ENCODE data around the gene ENOX1. TPM values are rescaled to one million over a fixed set of nuclear protein-coding genes. Genes with fewer than 3 reads are reported as not detected.

ENOX1 gene
- total RNA-seq, 4 donors from 2014 or later, result 0.25 to 0.52 (median 0.33) TPM

DNA sequence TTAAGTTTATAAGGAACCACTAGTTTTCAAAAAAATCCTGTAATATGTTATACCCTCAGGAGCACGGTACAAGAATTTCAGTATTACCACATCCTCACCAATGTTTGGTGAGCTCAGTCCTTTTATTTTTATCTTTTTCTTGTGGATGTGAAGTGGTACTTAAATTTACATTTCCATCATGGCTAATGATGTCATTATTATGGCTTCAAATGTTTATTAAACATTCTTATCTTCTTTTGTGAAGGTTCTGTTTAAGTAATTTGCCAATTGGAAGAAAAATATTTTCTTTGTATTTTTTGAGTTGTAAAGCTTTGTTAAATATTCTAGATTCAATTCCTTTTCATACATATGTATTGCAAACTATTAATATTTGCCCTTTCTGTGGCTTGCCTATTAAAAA is 291.0 kb downstream of the ENOX1 start:
- Histone ChIP-seq H3K27ac (no peak overlapping the region), H3K27me3 (no peaks in the 10 kb centered on the region), H3K4me1 (no peaks in the 10 kb centered on the region), H3K4me3 (no peak overlapping the region), H3K36me3 (no peaks in the 10 kb centered on the region), H3K9me3 (no peaks in the 10 kb centered on the region)
- no peak for DNase-seq (ENCODE audit: low spot score in 2 of 2)
- TF ChIP-seq, protein P1, sequence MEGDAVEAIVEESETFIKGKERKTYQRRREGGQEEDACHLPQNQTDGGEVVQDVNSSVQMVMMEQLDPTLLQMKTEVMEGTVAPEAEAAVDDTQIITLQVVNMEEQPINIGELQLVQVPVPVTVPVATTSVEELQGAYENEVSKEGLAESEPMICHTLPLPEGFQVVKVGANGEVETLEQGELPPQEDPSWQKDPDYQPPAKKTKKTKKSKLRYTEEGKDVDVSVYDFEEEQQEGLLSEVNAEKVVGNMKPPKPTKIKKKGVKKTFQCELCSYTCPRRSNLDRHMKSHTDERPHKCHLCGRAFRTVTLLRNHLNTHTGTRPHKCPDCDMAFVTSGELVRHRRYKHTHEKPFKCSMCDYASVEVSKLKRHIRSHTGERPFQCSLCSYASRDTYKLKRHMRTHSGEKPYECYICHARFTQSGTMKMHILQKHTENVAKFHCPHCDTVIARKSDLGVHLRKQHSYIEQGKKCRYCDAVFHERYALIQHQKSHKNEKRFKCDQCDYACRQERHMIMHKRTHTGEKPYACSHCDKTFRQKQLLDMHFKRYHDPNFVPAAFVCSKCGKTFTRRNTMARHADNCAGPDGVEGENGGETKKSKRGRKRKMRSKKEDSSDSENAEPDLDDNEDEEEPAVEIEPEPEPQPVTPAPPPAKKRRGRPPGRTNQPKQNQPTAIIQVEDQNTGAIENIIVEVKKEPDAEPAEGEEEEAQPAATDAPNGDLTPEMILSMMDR (IDR thresholded peaks at IDR 0.05), result no peak
- TF ChIP-seq EP300 (IDR thresholded peaks at IDR 0.05), result no peak
- TF ChIP-seq POLR2AphosphoS5 (IDR thresholded peaks at IDR 0.05), result no peak
- no peak for TF ChIP-seq POLR2A (IDR thresholded peaks at IDR 0.05)
- 84% methylated on average over 1 of the region's 1 CpG for WGBS

DNA sequence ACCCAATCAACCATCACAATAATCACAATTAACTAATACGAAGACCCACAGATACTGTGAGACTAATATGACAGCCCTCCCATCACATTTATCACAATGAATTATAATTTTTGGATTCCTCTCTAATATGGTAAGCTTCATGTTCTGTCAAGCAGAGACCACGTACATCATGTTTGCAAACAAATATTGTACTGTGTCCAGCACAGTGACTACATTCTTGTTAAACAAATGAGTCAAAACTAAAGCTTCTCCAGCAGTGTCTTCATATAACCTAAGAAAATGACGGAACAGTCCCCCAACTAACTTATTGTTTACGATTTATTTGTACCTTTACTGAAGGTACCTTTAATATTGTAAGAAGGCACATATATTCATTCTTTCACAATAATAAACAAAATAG is 292.6 kb downstream of the ENOX1 start:
- WGBS, result 85% methylated on average over 4 of the region's 4 CpGs

DNA sequence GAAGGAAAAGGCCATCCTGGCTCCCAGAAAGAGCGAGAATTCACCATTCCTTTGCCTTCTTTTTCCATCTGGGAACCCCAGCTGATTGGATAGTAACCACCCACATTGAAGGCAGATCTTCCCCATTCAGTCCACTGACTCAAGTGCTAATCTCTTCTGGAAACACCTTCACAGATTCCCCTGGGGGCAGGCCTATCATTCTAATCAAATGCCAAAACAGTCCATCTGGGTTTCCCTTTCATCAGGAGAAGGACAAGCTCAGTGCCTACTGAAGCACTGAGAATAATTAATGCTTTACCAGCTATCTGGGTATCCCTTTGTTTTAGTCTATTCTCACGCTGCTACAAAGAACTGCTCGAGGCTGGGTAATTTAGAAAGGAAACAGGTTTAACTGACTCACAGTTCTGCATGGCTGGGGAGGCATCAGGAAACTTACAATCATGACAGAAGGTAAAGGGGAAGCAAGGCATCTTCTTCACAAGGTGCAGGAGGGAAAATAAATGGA is 293.2 kb downstream of the ENOX1 start:
- 82% methylated on average over 3 of the region's 3 CpGs for WGBS
- no peaks in the 10 kb centered on the region for H3K36me3 ChIP-seq
- H3K4me3 ChIP-seq, result no peak overlapping the region
- DNase-seq (ENCODE audit: low spot score in 2 of 2), result no peak
- no peaks in the 10 kb centered on the region for H3K9me3 ChIP-seq
- no peak overlapping the region for H3K27ac ChIP-seq
- TF ChIP-seq, protein P1 (IDR thresholded peaks at IDR 0.05), result no peak
- no peak for TF ChIP-seq POLR2AphosphoS5 (IDR thresholded peaks at IDR 0.05)
- no peak for TF ChIP-seq EP300 (IDR thresholded peaks at IDR 0.05)
- TF ChIP-seq POLR2A (IDR thresholded peaks at IDR 0.05), result no peak
- no peaks in the 10 kb centered on the region for H3K27me3 ChIP-seq
- H3K4me1 ChIP-seq, result no peaks in the 10 kb centered on the region

More for the DNA sequence above, 292.6 kb downstream of the ENOX1 start:
- Histone ChIP-seq H3K36me3 (no peaks in the 10 kb centered on the region), H3K4me3 (no peak overlapping the region), H3K27ac (no peak overlapping the region), H3K27me3 (no peaks in the 10 kb centered on the region), H3K9me3 (no peaks in the 10 kb centered on the region), H3K4me1 (no peaks in the 10 kb centered on the region)
- TF ChIP-seq, protein P1 (IDR thresholded peaks at IDR 0.05), result no peak
- TF ChIP-seq EP300 (IDR thresholded peaks at IDR 0.05), result no peak
- no peak for TF ChIP-seq POLR2AphosphoS5 (IDR thresholded peaks at IDR 0.05)
- TF ChIP-seq POLR2A (IDR thresholded peaks at IDR 0.05), result no peak
- no peak for DNase-seq (ENCODE audit: low spot score in 2 of 2)

DNA sequence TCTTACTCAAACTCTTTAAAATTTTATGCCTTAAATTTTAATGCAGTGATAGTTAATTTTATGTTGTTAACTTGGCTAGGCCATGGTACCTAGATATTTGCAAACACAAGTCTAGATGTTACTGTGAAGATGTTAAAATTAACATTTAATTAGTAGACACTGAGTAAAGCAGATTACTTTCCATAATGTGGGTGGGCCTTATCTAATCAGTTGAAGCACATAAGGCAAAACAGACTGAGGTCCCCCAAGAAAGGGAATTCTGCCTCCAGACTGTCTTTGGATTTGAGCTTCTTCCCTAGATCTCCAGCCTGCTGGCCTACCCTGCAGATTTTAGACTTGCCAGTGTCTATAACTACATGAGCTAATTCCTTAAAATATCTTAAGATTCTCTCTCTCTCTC is 294.0 kb downstream of the ENOX1 start:
- Histone ChIP-seq H3K27ac (no peak overlapping the region), H3K4me3 (no peak overlapping the region), H3K27me3 (no peaks in the 10 kb centered on the region), H3K4me1 (no peaks in the 10 kb centered on the region), H3K36me3 (no peaks in the 10 kb centered on the region), H3K9me3 (no peaks in the 10 kb centered on the region)
- TF ChIP-seq, protein P1 (IDR thresholded peaks at IDR 0.05), result no peak
- no peak for TF ChIP-seq POLR2AphosphoS5 (IDR thresholded peaks at IDR 0.05)
- no peak for TF ChIP-seq POLR2A (IDR thresholded peaks at IDR 0.05)
- no peak for TF ChIP-seq EP300 (IDR thresholded peaks at IDR 0.05)
- no peak for DNase-seq (ENCODE audit: low spot score in 2 of 2)

DNA sequence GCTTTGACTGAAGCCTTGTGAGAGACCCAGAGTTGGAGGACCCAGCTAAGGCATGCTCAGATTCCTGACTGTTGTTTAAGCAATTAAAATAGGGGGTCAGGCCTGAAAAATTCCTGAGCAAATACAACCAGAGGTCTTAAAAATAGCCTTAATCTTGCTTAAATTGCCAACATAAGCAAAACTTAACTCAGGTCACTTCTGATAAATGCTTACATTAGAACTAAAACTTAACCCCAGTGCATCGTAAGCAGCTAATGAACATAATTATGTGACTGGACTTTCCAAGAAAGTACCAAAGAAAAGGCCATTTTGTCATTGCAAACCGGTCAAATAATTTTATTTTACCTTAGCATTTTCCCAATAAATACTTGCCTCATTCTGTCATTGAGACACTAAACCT is 294.5 kb downstream of the ENOX1 start:
- no peaks in the 10 kb centered on the region for H3K36me3 ChIP-seq
- no peaks in the 10 kb centered on the region for H3K4me1 ChIP-seq
- WGBS, result 99% methylated on average over 2 of the region's 2 CpGs
- no peak for TF ChIP-seq POLR2AphosphoS5 (IDR thresholded peaks at IDR 0.05)
- DNase-seq (ENCODE audit: low spot score in 2 of 2), result no peak
- H3K4me3 ChIP-seq, result no peak overlapping the region
- H3K9me3 ChIP-seq, result no peaks in the 10 kb centered on the region
- no peaks in the 10 kb centered on the region for H3K27me3 ChIP-seq
- H3K27ac ChIP-seq, result no peak overlapping the region

DNA sequence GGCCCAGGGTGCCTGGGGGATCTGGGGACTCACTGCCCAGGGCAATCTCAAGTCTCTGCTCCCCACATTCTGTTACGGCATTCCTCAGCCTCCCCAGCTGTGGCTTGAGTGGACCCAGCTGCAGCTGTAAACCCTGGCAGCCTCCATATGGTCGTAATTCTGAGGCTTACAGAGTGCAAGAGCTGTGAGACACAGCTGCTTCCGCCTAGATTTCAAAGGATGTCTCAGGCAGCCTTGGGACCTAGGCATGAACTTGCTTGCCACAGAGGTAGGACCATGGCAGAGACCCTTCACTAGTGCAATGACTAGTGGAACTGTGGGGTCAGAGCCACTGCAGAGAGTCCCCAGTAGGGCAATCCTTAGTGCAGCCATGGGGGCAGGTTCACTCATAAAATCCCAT is 297.5 kb downstream of the ENOX1 start:
- DNase-seq (ENCODE audit: low spot score in 2 of 2), result no peak
- WGBS, result 57% methylated on average over 3 of the region's 3 CpGs
- H3K27ac ChIP-seq, result no peak overlapping the region
- H3K9me3 ChIP-seq, result no peaks in the 10 kb centered on the region
- H3K27me3 ChIP-seq, result no peaks in the 10 kb centered on the region
- no peak for TF ChIP-seq EP300 (IDR thresholded peaks at IDR 0.05)
- TF ChIP-seq, protein P1 (IDR thresholded peaks at IDR 0.05), result no peak
- no peak for TF ChIP-seq POLR2AphosphoS5 (IDR thresholded peaks at IDR 0.05)
- TF ChIP-seq POLR2A (IDR thresholded peaks at IDR 0.05), result no peak
- no peak overlapping the region for H3K4me3 ChIP-seq
- H3K4me1 ChIP-seq, result no peaks in the 10 kb centered on the region
- H3K36me3 ChIP-seq, result no peaks in the 10 kb centered on the region
